CD4-positive, alpha-beta T cell (primary cell): ENCODE measurements around the gene ELL3. TPM values are rescaled to one million over a fixed set of nuclear protein-coding genes. Genes with fewer than 3 reads are reported as not detected.
"Not testable (repeated sequence)": the region's sequence is repeated elsewhere in the genome, so short reads cannot be mapped to it uniquely, and the experiment has no call there.

Experiments
- ATAC-seq: fragments of 200-7000 bp; cut with Tn5 transposase; one replicate; pipeline ENCODE4 v1.10.0; 2022; ENCODE audit warnings: mild to moderate bottlenecking; ENCODE audit not compliant: poor library complexity
- CTCF ChIA-PET: fragments of 350-600 bp; sonication (Branson Sonifier 250); formaldehyde crosslinking; loops from one replicate; lab custom pipeline; 2021; ENCODE audit warnings: antibody characterized with exemption, inconsistent platforms; lab: Charles Lee
- POLR2A ChIA-PET: fragments of 350-600 bp; sonication (Branson Sonifier 250); formaldehyde crosslinking; loops from one replicate; lab custom pipeline; 2021; ENCODE audit warnings: antibody characterized with exemption, inconsistent platforms; lab: Charles Lee
- DNase-seq, 14 experiments: peaks; one replicate each; pipeline ENCODE4 v3.0.0-alpha.2; 2013 to 2020; ENCODE audit warnings: mixed read lengths in 2 of 14
- H3K27ac ChIP-seq, 2 donors: one replicate each; pipeline versions ENCODE4 v1.5.1 to v1.7.0; 2013; ENCODE audit warnings: low read length in 2 of 2, low read depth in 1 of 2, mild to moderate bottlenecking in 1 of 2
- H3K27me3 ChIP-seq, 2 experiments: 1 replicate in 1 of 2; 2 replicates in 1 of 2; pipeline versions ENCODE4 v1.6.1 to v1.7.0; 2013; ENCODE audit warnings: low read length in 2 of 2, control low read depth in 1 of 2, mild to moderate bottlenecking in 1 of 2, moderate library complexity in 1 of 2; ENCODE audit not compliant: insufficient read depth in 2 of 2, control insufficient read depth in 1 of 2
- H3K36me3 ChIP-seq: one replicate; pipeline ENCODE4 v1.6.1; 2013; ENCODE audit warnings: low read length, control low read depth; ENCODE audit not compliant: insufficient read depth
- H3K4me1 ChIP-seq: one replicate; pipeline ENCODE4 v1.6.1; 2013; ENCODE audit warnings: low read length, control low read depth; ENCODE audit not compliant: insufficient read depth
- H3K4me3 ChIP-seq: one replicate; pipeline ENCODE4 v1.5.1; 2013; ENCODE audit warnings: mild to moderate bottlenecking, low read length, moderate library complexity
- H3K9me3 ChIP-seq, 2 experiments: 1 replicate in 1 of 2; 2 replicates in 1 of 2; pipeline versions ENCODE4 v1.6.1 to v1.7.0; 2013; ENCODE audit warnings: low read length in 2 of 2, mild to moderate bottlenecking in 2 of 2, control low read depth in 1 of 2, moderate library complexity in 1 of 2; ENCODE audit not compliant: control insufficient read depth in 1 of 2, insufficient read depth in 1 of 2
- H3K27ac Mint-ChIP-seq: one replicate; pipeline ENCODE4 v1.8.0; 2020; ENCODE audit warnings: mixed read lengths
- H3K27me3 Mint-ChIP-seq: one replicate; pipeline ENCODE4 v1.8.0; 2021; ENCODE audit warnings: mixed read lengths
- H3K36me3 Mint-ChIP-seq: one replicate; pipeline ENCODE4 v1.8.0; 2021; ENCODE audit warnings: low read depth, mixed read lengths
- H3K4me1 Mint-ChIP-seq: one replicate; pipeline ENCODE4 v1.8.0; 2021; ENCODE audit warnings: low read depth, mixed read lengths
- H3K4me3 Mint-ChIP-seq: one replicate; pipeline ENCODE4 v1.8.0; 2020; ENCODE audit warnings: mild to moderate bottlenecking, mixed read lengths
- H3K9me3 Mint-ChIP-seq: one replicate; pipeline ENCODE4 v1.8.0; 2020; ENCODE audit warnings: mixed read lengths
- intact Hi-C, 2 experiments: fragments of 100-400 bp; cut with DNase I in 1 of 2; cut with micrococcal nuclease in 1 of 2; formaldehyde crosslinking; loops; one replicate each; pipeline versions ENCODE4 v1.15.1 to v1.9.0; 2023 to 2025; cut with DNase I, micrococcal nuclease
- total RNA-seq, 174 experiments: library from RNA in 2 of 174; stranded (reverse) in 2 of 174; gene quantifications; one replicate each; pipeline ENCODE4 v1.2.3 and lab custom pipeline; 2021 to 2026
- TF ChIP-seq, protein P1 (sequence below): fragments of 200-600 bp; IDR thresholded peaks from one replicate; pipeline ENCODE4 v1.8.0; 2022; ENCODE audit warnings: antibody characterized with exemption, mild to moderate bottlenecking

The ELL3 gene
- total RNA-seq, 2 experiments from 2014 or later, result 1.1 to 2.3 TPM

DNA sequence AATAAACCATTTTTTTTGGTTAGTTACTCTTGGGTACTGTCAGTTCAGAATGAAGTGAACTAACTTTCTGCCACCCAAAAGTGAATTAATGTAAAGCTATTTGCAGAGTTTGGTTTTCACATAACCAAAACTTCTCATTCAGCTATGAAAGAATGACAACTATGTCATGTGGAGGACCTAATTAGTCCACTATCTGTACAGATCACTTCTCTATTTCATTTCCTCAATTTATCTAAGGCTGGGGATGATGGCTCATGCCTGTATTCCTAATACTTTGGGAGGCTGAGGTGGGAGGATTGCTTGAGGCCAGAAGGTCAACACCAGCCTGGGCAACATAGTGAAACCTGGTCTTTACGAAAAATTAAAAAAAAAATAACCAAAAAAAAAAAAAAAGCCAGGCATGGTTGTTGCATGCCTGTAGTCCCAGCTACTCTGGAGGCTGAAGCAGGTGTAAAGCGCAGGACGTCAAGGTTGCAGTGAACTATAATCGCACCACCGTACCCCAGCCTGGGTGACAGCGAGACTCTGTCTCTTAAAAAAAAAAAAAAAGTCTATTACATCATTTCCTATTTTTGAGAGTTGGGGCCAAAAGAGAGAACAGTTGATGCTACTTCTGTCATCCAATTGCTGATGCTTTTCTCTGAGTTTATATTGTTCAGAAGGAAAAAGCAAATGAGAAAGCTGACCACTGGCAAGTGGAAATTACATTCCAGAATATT lies 32.4 kb upstream of the ELL3 start:
- CTCF ChIA-PET, result interaction anchor here (0.8 to 1.6 kb wide), 4 partner anchors 9 to 33 kb away, joined by 3 to 5 read pairs (median 4); partner anchors contain the start of genes ELL3, HYPK, SERF2 and SERINC4
- no peaks in the 10 kb centered on the region for H3K9me3 ChIP-seq
- Mint-ChIP-seq H3K4me1 (peaks cover 4% of the 10 kb centered on the region), H3K9me3 (no peaks in the 10 kb centered on the region), H3K27ac (no peak overlapping the region), H3K4me3 (no peak overlapping the region), H3K36me3 (peaks cover 84% of the 10 kb centered on the region), H3K27me3 (no peaks in the 10 kb centered on the region)
- H3K27me3 ChIP-seq, result no peaks in the 10 kb centered on the region
- no peak for DNase-seq
- no peak overlapping the region for H3K27ac ChIP-seq
- no peak for ATAC-seq
- no peak overlapping the region for H3K4me3 ChIP-seq
- TF ChIP-seq, protein P1, sequence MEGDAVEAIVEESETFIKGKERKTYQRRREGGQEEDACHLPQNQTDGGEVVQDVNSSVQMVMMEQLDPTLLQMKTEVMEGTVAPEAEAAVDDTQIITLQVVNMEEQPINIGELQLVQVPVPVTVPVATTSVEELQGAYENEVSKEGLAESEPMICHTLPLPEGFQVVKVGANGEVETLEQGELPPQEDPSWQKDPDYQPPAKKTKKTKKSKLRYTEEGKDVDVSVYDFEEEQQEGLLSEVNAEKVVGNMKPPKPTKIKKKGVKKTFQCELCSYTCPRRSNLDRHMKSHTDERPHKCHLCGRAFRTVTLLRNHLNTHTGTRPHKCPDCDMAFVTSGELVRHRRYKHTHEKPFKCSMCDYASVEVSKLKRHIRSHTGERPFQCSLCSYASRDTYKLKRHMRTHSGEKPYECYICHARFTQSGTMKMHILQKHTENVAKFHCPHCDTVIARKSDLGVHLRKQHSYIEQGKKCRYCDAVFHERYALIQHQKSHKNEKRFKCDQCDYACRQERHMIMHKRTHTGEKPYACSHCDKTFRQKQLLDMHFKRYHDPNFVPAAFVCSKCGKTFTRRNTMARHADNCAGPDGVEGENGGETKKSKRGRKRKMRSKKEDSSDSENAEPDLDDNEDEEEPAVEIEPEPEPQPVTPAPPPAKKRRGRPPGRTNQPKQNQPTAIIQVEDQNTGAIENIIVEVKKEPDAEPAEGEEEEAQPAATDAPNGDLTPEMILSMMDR, result no peak
- POLR2A ChIA-PET, result interaction anchor here (1.1 kb wide), 2 partner anchors 9 to 16 kb away, joined by 3 to 4 read pairs; partner anchors contain the start of genes HYPK, MFAP1 and SERINC4
- intact Hi-C loops, result no loop called here
- H3K4me1 ChIP-seq, result no peaks in the 10 kb centered on the region
- H3K36me3 ChIP-seq, result peaks cover 84% of the 10 kb centered on the region

GRCh38 chr15:43808435-43808950 lies 31.7 kb upstream of the ELL3 start:
- Histone ChIP-seq H3K27ac (no peak overlapping the region), H3K9me3 (no peaks in the 10 kb centered on the region), H3K4me1 (no peaks in the 10 kb centered on the region), H3K36me3 (peaks cover 81% of the 10 kb centered on the region), H3K4me3 (no peak overlapping the region), H3K27me3 (no peaks in the 10 kb centered on the region)
- TF ChIP-seq, protein P1, result no peak
- DNase-seq, result no peak
- Mint-ChIP-seq H3K4me1 (peaks cover 4% of the 10 kb centered on the region), H3K27ac (no peak overlapping the region), H3K27me3 (no peaks in the 10 kb centered on the region), H3K36me3 (peaks cover 81% of the 10 kb centered on the region), H3K4me3 (no peak overlapping the region), H3K9me3 (no peaks in the 10 kb centered on the region)
- intact Hi-C loops, result no loop called here
- no peak for ATAC-seq
- ChIA-PET POLR2A (interaction anchor here (1.1 kb wide), 1 partner anchor 16 kb away, joined by 4 read pairs; the partner anchor contains the start of gene MFAP1), CTCF (interaction anchor here (1.6 kb wide), 1 partner anchor 16 kb away, joined by 4 read pairs; the partner anchor contains the start of gene SERF2)

- Histone ChIP-seq H3K36me3 (peaks cover 53% of the 10 kb centered on the region), H3K4me1 (peaks cover 26% of the 10 kb centered on the region)
- H3K27ac Mint-ChIP-seq, H3K4me3 ChIP-seq, H3K27me3 Mint-ChIP-seq, H3K27ac ChIP-seq, H3K27me3 ChIP-seq, intact Hi-C loops, H3K9me3 ChIP-seq, H3K9me3 Mint-ChIP-seq, ATAC-seq, DNase-seq: not testable (repeated sequence)
- ChIA-PET CTCF (interaction anchor here (0.9 kb wide), 1 partner anchor 22 kb away, joined by 3 read pairs; the partner anchor contains the start of gene MFAP1), POLR2A (interaction anchor here (1.0 to 1.6 kb wide), 2 partner anchors 10 to 26 kb away, joined by 3 to 4 read pairs; partner anchors contain the start of genes ELL3 and SERF2)
- peaks cover 82% of the 10 kb centered on the region for H3K36me3 Mint-ChIP-seq
- peaks cover 46% of the 10 kb centered on the region for H3K4me1 Mint-ChIP-seq
- H3K4me3 Mint-ChIP-seq, result peak overlapping the region; percentile 30
Observed at GRCh38 chr15:43802676-43803075, 25.9 kb upstream of the ELL3 start.
